HG03442 (cell line): ENCODE measurements around the gene ANKS1B.

Experiments
- ATAC-seq: cut with Tn5 transposase; IDR thresholded peaks from one replicate; pipeline ENCODE4 v1.9.1; 2021; ENCODE audit warnings: mild to moderate bottlenecking, moderate library complexity; ENCODE audit not compliant: unreplicated experiment

The ANKS1B gene

DNA sequence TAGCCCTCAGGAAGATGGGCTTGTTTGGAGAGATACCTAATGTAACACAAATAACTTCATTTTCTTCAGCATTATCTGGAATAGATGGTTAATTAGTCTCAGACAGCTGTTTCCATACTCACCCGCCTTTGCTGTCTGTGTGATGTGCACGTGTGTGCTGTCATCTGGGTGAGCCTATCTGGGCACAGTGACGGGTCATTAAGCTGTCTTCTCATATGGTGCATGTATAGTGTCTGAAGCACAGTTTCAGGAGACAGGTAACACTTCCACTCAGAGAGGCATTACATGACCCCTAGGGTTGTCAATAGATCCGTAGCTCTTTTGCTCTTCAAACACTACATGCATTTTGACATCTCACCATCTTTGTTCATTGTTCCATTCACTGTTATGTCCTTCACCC, 846.3 kb downstream of the ANKS1B start:
- ATAC-seq: no peak

DNA sequence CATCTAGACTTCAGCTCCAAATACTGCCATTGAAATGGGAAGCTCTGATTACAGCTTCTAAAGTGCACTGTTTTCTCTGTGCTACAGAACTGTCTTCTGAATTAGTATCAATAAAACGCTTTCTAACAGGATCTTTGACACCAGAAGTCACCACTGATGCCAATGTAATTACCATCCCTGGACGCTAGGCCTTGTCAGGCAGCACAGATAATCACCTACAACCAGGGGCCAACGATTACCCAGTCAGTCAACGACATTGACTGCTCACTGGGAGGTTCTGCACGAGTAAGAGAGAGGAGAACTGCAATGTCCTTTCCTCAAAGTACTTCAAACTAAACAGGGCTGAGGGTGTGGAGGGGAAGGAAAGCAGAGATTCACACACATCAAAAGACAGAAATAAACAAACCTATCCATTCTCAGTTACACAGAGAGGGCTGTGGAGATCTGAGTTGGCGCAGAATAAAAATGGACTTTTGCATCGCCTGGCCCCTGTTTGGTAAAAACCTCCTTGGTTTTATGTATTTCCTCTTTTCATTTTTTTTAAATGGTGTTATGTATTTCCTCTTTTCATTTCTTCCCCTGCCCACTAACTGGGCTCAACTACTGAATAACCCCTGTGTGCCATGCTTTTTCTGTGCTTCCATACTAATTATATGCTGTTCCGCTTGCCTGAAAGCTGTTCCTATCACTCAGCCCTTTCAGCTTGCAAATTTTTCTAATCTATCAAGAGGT, 847.4 kb downstream of the ANKS1B start:
- no peak for ATAC-seq

DNA sequence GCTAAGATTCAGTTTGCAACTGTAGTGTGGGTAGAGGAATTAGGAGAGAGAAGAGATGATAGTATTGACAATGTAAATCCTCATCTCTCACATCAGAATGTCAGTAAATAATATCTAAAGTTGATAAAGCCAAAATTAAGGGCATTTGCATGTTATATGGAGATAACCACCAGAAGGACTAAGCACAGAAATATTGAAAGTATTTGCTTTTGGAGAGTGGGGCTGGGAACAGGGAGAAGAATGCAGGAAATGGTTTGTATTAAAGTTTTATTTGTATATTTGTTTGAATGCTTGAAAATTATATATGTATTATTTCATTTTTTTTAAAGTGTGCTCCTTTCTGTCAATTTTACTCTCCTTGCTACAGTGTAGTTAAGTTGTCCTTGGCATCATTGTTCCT, 848.2 kb downstream of the ANKS1B start:
- no peak for ATAC-seq

DNA sequence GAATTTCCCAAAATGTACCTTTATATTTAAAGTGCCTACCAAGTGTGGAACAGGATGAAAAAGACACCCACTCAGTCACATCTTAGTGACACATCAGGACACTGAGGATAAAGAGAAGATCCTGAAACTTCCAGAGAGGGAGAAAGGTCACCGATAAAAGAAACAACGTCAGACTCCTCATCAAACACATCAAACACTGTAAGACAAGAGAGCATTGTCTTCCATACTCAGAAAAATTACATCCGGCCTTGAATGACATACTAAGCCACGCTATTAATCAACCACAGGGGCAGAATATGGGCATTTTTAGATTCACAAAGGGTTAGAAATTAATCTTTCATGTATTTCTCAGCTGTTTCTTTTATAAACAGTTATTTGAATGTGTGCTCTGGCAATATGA, 849.4 kb downstream of the ANKS1B start:
- no peak for ATAC-seq

DNA sequence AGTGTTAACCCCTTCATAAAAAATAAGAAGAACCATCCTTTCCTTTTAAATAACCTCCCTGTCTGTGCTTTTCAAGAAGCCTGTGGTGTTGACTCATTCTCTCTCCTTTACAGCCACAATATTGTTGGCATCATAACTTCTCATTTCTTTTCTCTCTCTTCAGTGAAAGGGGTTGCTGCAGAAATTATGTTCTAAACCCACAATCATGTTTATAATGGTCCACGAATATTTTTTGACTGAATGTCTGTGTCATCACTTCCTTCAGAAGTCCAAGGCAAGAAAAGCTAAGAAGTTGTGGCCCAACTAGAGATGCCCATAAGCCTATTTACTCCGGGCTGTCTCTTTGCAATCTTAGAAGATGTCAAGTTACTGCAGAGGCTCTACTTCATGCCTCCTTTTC, 851.3 kb downstream of the ANKS1B start:
- ATAC-seq: no peak

DNA sequence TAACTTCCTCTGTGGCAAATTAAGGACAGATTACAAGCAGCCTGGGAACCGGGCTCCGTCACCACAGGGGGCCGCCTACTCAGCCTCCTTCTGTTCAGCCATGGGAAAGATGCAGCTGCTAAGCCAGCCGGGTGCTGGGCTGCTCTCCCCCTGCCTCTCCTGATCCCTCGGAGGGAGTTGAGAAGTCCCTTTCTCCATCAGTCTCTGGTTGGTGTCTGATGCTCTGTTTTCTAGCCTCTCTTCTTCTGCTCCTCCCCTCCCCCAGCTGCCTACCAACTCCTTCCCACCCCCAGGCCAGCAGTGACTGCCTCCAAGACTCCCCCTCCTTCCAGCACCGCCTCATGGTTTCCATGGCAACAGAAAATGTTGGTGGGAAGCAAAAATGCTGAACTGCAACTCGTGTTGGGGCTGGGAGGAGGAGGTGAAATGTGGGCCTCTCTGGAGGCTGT, 853.0 kb downstream of the ANKS1B start:
- ATAC-seq: no peak

DNA sequence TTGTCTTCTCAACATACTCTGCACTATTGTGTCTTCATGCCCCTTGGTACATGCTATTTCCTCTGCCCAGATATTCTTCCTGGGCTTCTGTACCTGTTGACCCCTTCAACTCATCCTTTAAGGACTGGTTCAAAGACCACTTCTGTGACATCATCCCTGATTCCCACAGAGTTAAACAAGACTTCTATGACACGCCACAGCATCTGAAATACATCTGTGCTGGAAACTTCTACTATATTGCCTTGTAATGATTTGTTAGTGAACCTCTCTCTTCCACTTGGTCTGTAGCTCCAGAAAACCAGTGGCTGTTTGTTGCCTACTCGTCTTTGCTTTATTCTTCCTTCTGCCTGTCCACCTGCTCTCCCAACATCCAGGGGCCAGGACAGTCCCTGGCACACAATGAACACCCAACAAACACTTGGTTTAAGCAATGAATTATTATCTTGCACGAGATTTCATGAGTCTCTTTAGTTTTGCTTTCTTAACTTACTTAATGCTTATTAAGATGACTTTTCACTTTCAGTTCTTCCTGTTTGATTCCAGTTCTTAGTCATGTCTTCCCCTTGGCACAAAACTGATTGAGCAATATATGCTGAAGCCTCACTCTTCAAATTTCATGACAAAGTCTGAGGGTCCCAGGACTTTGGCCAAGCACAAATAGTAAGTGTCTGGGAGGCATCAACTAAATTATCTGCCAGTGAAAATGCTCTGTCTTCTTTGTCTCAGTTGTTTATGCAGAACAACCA, 853.8 kb downstream of the ANKS1B start:
- peak; percentile 96 for ATAC-seq

DNA sequence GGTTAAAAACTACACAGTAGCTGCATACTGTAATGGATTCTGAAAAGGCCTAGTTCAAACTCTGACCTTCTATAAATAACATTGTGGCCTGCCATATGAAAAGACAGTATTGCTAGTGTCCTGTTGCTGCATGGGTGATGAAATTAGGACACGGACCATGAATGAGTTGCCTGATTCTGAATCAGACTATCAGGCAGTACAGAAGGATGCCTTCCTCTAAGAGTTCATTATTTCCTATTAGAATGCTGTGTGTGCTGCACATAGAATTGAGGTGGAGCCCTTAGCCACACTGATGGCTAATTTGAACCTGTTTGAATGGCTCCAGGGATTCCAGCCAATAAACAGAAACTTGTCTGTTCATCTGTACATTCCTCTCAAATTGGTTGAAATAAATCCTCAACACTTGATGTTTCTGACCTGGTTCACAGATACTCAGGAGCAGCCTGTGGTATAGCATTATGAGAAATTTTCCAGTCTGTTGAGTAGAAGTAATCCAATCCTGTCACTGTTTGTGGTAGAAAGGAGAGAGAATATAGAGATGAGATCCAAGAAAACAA, 856.4 kb downstream of the ANKS1B start:
- ATAC-seq: no peak

DNA sequence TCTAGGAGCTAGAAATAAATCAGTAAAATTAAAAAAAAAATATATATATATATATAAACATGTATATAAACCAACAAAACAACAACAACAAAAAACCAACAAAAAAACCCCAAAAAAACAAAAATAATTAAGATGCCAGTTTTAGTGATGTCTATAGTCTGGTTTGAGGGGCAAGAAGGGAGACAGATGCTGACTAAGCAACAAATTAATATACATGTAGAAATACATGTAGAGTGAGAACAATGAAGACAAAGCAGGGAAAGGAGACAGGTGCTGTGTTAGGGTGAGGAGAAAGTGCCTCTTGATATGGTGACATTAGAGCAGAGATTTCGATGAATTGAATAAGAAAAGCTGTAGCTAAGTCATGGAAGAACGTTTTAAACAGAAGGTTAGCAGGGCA, 861.8 kb downstream of the ANKS1B start:
- no peak for ATAC-seq

DNA sequence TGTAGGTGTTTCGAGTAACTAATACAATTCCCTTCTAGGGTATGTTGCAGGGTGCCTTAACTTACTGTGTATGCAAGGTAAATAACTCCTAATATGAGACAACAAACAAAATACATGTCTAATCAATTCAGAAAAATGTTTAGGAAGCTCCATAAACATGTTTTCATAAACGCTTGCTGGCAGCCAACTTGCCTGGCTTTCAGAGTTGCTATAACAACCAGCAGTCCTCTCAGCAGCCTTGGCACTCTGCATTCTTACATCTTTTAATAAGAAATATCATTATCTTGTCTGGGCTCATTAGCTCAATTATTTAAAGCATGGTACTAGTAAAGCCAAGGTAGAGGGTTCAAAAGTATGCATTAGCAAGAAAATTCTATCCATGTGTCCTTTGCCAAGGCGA, 862.2 kb downstream of the ANKS1B start:
- ATAC-seq: no peak

DNA sequence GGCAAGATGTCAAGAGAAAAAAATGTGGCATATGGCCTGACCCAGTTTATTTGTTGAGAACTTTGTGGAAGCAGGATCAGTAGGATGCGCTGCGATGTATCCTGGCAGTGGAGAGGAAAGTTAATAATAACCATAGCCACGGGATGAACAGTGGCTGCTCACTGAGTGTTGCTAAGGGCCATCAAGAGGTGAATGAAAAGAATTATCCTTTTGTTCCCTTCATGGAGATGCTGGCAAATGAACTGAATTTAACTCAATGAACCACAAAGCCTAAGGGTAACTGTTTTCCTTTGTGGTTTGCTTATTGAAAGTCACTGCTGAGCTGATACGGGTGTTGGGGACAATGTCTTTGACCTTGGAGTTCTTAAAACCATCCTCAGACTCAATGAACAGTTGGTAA, 863.2 kb downstream of the ANKS1B start:
- ATAC-seq: no peak

DNA sequence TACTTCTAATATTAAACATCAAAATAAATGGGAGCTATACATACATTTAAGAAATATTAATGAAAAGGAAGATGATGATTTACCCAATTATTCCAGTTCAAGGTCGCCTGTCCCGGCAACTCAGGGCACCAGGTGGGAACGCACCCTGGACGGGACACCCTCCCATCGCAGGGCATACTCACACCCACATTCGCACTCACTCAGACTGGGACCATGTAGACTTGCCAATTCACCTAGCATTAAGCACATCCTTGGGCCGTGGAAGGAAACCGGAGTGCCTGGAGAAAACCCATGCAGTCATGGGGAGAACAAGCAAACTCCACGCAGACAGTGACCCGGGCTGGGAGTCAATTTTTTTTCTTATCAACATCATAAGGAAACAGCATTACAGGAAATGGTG, 864.8 kb downstream of the ANKS1B start:
- no peak for ATAC-seq

DNA sequence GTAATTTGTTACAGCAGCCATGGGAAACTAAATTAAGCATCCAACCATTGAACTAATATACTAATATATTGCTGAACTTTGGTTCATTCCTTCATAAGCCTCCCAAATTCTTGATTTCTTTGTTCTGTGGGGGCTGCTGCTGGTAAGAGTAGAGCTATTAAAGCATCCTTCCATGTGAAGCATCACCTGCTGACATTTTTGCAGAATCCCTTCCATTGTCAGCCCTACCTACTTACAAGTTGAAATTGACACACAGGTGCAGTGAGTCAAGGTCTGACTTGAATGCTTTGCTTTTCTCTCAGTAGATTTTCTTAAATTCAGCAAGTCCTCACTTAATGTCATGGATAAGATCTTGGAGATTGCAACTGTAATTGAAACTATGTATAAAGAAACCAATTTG, 865.3 kb downstream of the ANKS1B start:
- no peak for ATAC-seq

DNA sequence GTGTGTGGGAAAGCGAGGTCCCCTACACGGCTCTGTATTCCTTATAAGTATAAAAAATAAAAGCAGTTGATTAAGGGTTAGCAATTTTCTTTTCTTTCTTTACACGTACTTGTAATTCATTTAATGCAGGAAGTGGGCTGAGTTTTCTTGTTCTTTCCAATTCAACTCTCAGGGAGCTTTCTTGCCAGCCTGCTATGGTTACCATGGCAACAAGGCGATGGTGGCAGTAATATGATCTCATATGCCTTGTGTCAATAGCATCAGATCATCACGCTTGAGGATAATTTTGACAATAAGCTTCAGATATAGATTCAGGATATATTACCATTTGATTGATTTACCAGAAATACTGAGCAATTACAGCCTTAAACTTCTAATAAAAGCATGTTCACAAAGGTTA, 873.1 kb downstream of the ANKS1B start:
- no peak for ATAC-seq

DNA sequence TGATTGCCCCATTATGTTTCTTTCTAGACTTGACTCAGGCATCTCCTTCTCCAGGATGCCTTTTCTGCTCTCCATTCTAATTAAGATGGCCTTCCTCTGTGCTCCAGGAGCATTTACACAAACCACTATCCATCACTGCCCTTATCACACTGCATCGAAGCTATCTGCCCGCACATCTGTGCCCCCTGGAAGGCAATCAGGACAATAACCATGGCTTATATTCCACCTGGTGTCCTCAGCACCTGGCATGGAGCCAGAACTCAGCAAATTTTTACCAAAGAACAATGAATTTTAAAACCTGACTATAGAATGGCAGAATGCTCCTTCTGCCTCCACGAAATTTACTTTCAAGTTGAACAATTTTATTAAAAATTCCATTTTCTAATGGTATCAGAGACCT, 873.9 kb downstream of the ANKS1B start:
- no peak for ATAC-seq

DNA sequence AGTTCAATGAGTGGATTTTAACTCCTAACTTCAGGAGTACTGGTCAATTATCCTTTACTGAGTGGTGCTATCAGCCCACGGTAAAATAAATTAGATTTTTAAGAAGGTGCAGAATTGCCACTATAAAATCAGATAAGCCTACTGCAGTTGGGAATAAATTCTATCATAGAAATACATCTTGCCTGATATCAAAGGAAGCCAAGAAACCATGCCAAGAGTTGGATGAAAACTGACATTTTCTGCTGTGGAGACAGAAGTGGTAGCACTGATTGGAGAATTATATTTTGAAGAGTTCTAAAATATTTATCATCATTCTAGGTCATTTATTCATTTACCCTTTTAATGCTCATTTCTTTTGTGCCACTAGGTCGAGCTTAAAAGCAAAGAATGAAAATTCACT, 874.5 kb downstream of the ANKS1B start:
- ATAC-seq: no peak

DNA sequence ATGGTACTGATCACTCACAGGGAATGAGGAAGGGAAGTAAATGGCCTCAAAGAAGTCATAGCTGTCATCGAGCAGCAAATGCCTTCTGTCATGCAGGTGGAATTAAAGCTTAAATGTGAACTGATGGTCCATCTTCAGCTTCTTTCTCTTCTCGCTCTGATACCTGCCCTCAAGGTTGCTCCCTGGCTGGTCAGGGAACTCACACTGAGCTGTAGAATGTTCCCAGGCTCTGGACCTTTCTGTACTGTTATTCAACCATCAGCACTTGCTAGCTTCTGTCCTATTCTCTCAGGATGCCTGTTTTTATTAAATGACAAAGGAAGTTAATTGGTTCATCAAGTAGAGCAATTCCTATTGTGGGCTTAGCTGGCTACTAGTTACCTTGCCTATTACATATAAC, 875.8 kb downstream of the ANKS1B start:
- ATAC-seq: no peak

DNA sequence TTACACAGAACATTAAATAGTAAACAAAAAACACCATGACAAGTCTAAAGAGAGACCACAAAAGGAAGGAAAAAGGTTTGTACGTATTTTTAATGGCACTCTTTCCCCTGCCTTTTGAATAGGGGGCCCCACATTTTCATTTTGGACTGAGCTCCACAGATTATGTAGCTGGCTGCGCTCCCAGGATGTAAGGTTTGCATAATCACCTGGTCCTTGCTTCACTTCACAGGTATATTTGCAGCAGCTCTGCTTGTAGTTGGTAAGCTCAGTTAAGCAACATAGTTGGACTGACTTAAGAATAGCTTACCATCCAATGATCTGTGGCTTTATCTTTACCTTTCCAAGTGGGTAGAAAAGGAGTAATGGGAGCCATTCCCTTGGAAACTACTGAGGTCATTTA, 885.0 kb downstream of the ANKS1B start:
- ATAC-seq: no peak

DNA sequence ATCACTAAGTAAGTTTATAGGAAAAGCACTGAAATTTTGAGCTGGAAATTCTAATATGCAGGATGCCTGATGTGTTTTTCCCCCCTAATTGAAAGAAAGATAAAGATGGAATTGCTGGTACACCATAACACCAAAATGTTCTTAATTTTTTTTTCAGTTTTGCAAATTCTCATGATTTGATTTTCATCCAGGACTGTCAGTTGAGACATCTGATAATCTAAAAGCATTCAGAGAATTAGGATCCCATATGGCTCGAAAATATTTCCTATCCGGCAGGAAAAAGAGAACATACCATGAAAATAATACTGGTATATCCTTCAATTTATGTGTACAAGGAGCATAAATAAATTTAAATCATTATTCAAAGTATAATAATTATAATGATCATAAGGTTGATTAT, 887.6 kb downstream of the ANKS1B start:
- ATAC-seq: no peak

DNA sequence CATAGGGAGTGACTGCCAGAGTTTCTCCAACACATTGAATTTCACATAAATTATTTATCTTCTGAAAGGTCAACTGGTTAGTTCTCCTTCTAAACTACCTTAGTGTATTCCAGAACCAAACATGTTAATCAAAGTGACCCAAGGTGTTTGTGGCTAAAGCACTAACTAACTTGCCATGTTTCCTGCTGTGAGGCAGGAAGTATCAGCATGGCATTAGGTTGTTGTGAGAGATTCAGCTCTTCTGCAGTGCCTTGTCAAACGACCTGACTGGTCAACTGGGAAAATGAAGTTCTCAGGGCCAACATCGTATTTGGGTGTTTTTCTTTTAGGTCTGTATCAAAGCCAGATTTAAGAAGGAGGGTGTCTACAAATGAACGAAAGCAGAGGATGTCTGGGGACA, 891.6 kb downstream of the ANKS1B start:
- no peak for ATAC-seq

DNA sequence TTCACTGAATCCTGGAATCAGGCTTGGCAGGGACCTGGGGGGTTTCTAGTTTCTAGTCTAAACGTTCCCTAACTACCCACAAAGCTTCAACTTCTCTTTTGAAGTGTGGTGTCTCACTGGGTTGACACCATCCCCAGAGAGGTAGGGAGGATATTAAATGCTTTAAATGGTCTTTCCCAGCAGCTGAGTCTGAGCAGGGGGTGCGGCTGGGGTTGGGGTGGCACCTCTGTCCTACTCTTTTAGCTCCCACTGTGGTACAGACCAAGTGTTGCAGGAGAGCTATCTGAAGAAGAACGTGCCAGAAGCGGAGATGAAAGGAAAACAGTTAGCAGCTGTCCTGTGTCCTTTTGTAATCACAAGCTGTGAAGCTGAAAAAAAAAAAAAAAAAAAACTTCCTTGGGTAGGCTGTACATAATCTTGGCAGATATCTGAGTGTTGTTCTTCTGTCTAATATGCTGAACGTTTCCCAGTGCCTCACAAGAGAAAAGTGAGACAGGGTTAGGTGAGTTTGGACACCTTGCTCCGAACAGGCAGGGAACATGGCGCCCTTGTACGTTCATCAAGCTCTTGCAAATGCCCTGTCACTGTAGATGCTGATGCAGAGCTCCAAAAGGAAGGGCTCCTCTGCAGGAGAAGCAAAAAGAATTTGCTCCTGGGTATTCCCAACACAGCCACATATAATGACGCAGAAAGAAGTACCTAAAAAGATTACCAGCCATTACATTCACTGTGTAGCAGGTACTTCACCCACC, 892.5 kb downstream of the ANKS1B start:
- no peak for ATAC-seq

DNA sequence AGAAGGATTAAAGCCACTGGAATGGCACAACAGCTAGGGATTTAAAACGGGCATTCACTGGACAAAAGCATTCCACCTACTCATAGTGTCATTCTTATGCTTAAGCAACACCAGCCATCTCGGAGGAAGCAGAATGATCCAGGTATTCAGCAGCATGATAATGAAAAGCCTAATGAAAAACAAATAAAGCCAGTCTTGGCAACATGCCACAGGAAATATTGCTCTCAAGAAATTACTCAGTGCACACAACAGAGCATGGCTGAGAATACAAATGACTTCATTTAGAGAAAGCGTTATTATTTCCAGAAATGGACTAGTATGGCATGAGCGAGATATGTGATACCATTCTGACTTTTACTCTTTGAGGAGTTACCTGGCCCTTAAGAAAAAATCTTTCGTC, 897.5 kb downstream of the ANKS1B start:
- no peak for ATAC-seq
